CD4-positive, CD25-positive, alpha-beta regulatory T cell (primary cell): ENCODE measurements around the gene STRAP. TPM values are rescaled to one million over a fixed set of nuclear protein-coding genes. Genes with fewer than 3 reads are reported as not detected.
A peak's percentile ranks its signal among the peaks of the same experiment; 100 is the strongest.

Experiments used
- ATAC-seq, 2 donors: fragments of 150-1000 bp; cut with Tn5 transposase; one replicate each; pipeline ENCODE4 v1.10.0; 2021; ENCODE audit warnings: low read depth in 2 of 2, moderate number of reproducible peaks in 2 of 2, moderate library complexity in 1 of 2
- DNase-seq, 3 donors: peaks; one replicate each; pipeline versions ENCODE4 v3.0.0 to v3.0.0-alpha.2; 2012 to 2022; ENCODE audit warnings: mixed read lengths in 1 of 3
- H3K27ac ChIP-seq: one replicate; pipeline ENCODE4 v1.7.0; 2013; ENCODE audit warnings: mild to moderate bottlenecking, low read length; ENCODE audit not compliant: insufficient read depth, poor library complexity, severe bottlenecking
- H3K27me3 ChIP-seq: one replicate; pipeline ENCODE4 v1.7.0; 2013; ENCODE audit warnings: low read length; ENCODE audit not compliant: control insufficient read depth, insufficient read depth
- H3K36me3 ChIP-seq: one replicate; pipeline ENCODE4 v1.7.0; 2013; ENCODE audit warnings: mild to moderate bottlenecking, low read length, moderate library complexity; ENCODE audit not compliant: control insufficient read depth, insufficient read depth
- H3K4me1 ChIP-seq: 2 replicates; pipeline ENCODE4 v1.7.0; 2013; ENCODE audit warnings: mild to moderate bottlenecking, low read length; ENCODE audit not compliant: insufficient read depth, control insufficient read depth, poor library complexity, severe bottlenecking
- H3K4me3 ChIP-seq: one replicate; pipeline ENCODE4 v1.7.0; 2013; ENCODE audit warnings: low read depth, mild to moderate bottlenecking, low read length, moderate library complexity
- H3K9me3 ChIP-seq, 2 experiments: 1 replicate in 1 of 2; 2 replicates in 1 of 2; pipeline ENCODE4 v1.7.0; 2013; ENCODE audit warnings: low read length in 2 of 2, mild to moderate bottlenecking in 1 of 2, moderate library complexity in 1 of 2; ENCODE audit not compliant: control insufficient read depth in 2 of 2
- H3K27ac Mint-ChIP-seq, 3 donors: one replicate each; pipeline ENCODE4 v1.8.0; 2020 to 2022; ENCODE audit warnings: mild to moderate bottlenecking in 3 of 3, mixed read lengths in 3 of 3, moderate library complexity in 2 of 3
- H3K27me3 Mint-ChIP-seq: one replicate; pipeline ENCODE4 v1.8.0; 2022; ENCODE audit warnings: mild to moderate bottlenecking, mixed read lengths
- H3K36me3 Mint-ChIP-seq: one replicate; pipeline ENCODE4 v1.8.0; 2020; ENCODE audit warnings: mixed read lengths
- H3K4me1 Mint-ChIP-seq, 4 donors: one replicate each; pipeline ENCODE4 v1.8.0; 2020 to 2022; ENCODE audit warnings: mixed read lengths in 4 of 4, mild to moderate bottlenecking in 1 of 4
- H3K4me3 Mint-ChIP-seq, 4 donors: one replicate each; pipeline ENCODE4 v1.8.0; 2020 to 2022; ENCODE audit warnings: mild to moderate bottlenecking in 4 of 4, mixed read lengths in 4 of 4, moderate library complexity in 3 of 4
- H3K9me3 Mint-ChIP-seq, 7 donors: one replicate each; pipeline ENCODE4 v1.8.0; 2020 to 2022; ENCODE audit warnings: mixed read lengths in 7 of 7, mild to moderate bottlenecking in 3 of 7, moderate library complexity in 2 of 7
- polyA plus RNA-seq, 4 donors: library from polyadenylated mRNA; unstranded; fragments of 300-500 nt; fragmentation: Illumina TruSeq; gene quantifications; one replicate each; pipeline ENCODE4 v1.2.3, GENCODE V29; 2021
- total RNA-seq: library from RNA; stranded (reverse); gene quantifications from one replicate; pipeline ENCODE4 v1.2.3, GENCODE V29; 2022

STRAP gene
- total and polyA plus RNA-seq, 5 donors from 2014 or later: 106 to 130 (median 116) TPM

DNA sequence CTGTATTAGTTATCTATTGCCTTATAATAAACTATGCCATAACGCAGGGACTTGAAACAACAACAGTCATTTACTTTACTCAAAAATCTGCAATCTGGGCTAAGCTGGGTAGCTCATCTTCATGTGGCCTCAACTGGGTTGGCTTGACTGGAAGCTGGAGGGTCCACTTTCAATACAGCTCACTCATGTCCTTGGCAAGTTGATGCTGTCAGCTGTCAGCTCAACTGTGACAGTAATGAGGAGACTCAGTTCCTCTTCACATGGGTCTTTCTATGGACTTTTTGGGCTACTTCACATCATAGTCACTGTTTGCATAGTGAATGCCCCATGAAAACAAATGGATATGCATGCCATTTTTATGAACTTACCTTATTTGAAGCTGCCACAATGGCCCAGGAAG lies 33.6 kb upstream of the STRAP start:
- Histone ChIP-seq H3K9me3 (no peaks in the 10 kb centered on the region), H3K4me1 (no peaks in the 10 kb centered on the region), H3K27ac (no peak overlapping the region), H3K27me3 (no peaks in the 10 kb centered on the region), H3K4me3 (no peak overlapping the region), H3K36me3 (no peaks in the 10 kb centered on the region)
- peaks cover 17% of the 10 kb centered on the region for H3K27me3 Mint-ChIP-seq
- no peak overlapping the region for H3K4me3 Mint-ChIP-seq
- no peaks in the 10 kb centered on the region for H3K4me1 Mint-ChIP-seq
- H3K9me3 Mint-ChIP-seq: no peaks in the 10 kb centered on the region
- H3K36me3 Mint-ChIP-seq: no peaks in the 10 kb centered on the region
- ATAC-seq (no peak), DNase-seq (no peak)
- H3K27ac Mint-ChIP-seq: no peak overlapping the region

DNA sequence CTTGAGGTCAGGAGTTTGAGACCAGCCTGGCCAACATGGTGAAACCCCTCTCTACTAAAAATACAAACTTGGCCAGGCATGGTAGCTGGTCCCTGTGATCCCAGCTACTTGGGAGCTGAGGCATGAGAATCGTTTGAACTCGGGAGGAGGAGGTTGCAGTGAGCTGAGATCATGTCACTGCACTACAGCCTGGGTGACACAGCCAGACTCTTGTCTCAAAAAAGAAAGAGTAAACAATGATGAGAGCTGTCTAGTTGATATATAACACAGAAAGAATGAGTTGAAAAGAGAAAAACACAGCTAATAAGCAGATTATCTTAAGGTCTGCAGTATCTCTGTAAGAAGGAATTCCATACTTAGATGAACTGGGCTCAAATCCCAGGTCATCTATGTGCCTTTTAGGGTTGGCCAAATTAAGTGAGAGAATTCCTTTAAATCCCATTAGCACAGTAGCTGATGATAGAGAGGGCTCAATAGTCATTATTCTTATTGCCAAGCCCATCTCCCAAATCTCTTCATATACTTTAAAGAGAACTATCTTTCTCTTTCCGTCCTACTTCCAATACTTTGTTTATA lies 31.1 kb upstream of the STRAP start:
- no peak for ATAC-seq
- Mint-ChIP-seq H3K4me3 (no peak overlapping the region), H3K27me3 (peaks cover 12% of the 10 kb centered on the region), H3K27ac (peak overlapping the region in 1 of 3 donors; percentile 16), H3K4me1 (no peaks in the 10 kb centered on the region), H3K9me3 (no peaks in the 10 kb centered on the region), H3K36me3 (no peaks in the 10 kb centered on the region)
- H3K36me3 ChIP-seq: no peaks in the 10 kb centered on the region
- no peak overlapping the region for H3K4me3 ChIP-seq
- no peak overlapping the region for H3K27ac ChIP-seq
- DNase-seq: no peak
- H3K27me3 ChIP-seq: peaks cover 3% of the 10 kb centered on the region
- no peaks in the 10 kb centered on the region for H3K4me1 ChIP-seq
- H3K9me3 ChIP-seq: no peaks in the 10 kb centered on the region

DNA sequence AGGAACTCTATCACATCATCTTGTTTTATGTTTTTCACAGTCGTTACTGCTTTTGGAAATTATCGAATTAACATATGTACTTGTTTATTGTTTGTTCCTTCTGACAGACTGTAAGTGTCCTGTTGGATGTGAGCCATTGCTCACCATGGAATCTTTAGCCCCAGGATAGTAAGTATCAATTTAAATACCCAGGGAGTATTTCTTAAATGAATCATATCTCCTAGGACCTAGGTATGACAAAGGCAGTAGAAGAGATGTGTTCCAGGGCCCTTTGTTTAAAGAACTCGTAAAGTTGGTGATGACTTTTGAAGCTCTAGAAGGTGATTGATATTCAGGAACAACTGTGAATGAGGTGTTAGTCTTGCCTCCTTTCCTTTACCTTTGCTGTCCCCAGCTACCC lies 30.3 kb upstream of the STRAP start:
- H3K9me3 Mint-ChIP-seq: no peaks in the 10 kb centered on the region
- H3K27ac Mint-ChIP-seq: no peak overlapping the region
- H3K36me3 ChIP-seq: no peaks in the 10 kb centered on the region
- H3K36me3 Mint-ChIP-seq: no peaks in the 10 kb centered on the region
- no peak overlapping the region for H3K27ac ChIP-seq
- no peak overlapping the region for H3K4me3 Mint-ChIP-seq
- no peaks in the 10 kb centered on the region for H3K9me3 ChIP-seq
- peaks cover 3% of the 10 kb centered on the region for H3K27me3 ChIP-seq
- no peaks in the 10 kb centered on the region for H3K4me1 ChIP-seq
- H3K4me3 ChIP-seq: no peak overlapping the region
- peaks cover 16% of the 10 kb centered on the region for H3K27me3 Mint-ChIP-seq
- ATAC-seq (no peak), DNase-seq (no peak)
- H3K4me1 Mint-ChIP-seq: no peaks in the 10 kb centered on the region

DNA sequence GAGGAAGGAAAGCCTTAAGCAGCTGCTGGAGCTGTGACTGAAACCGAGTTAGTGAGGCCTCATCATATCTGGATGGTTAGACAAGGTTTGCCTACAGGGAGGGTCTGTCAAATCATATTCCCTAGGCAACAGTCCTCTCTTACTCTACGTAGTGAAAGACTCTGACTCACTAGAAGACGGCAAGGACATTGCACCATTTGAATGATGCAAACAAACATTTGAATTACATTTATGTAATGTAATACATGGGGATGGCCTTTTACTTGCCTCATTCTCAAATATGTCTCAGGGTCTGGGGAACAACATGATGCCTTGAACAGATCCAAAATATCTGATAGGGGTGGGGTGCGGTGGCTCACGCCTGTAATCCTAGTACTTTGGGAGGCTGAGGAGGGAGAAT lies 29.8 kb upstream of the STRAP start:
- Histone ChIP-seq H3K27ac (no peak overlapping the region), H3K4me3 (no peak overlapping the region), H3K9me3 (no peaks in the 10 kb centered on the region), H3K27me3 (peaks cover 3% of the 10 kb centered on the region), H3K36me3 (no peaks in the 10 kb centered on the region), H3K4me1 (no peaks in the 10 kb centered on the region)
- DNase-seq (no peak), ATAC-seq (no peak)
- Mint-ChIP-seq H3K4me1 (no peaks in the 10 kb centered on the region), H3K27ac (no peak overlapping the region), H3K4me3 (no peak overlapping the region), H3K36me3 (no peaks in the 10 kb centered on the region), H3K27me3 (peaks cover 20% of the 10 kb centered on the region), H3K9me3 (no peaks in the 10 kb centered on the region)

DNA sequence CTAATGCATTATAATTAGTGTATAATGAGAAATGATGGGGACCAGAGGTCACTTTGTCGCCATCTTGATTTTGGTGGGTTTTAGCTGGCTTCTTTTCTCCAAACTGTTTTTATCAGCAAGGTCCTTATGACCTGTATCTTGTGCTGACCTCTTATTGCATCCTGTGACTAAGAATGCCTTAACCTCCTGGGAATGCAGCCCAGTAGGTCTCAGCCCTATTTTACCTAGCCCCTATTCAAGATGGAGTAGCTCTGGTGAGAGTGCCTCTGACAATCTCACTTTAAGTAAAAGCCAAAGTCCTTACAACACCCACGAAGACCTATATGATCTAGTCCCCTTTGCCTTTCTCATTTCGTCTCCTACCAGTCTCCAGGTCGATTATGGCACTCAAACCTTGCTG lies 28.3 kb upstream of the STRAP start:
- Histone ChIP-seq H3K4me1 (no peaks in the 10 kb centered on the region), H3K36me3 (no peaks in the 10 kb centered on the region), H3K27ac (no peak overlapping the region), H3K4me3 (no peak overlapping the region), H3K9me3 (no peaks in the 10 kb centered on the region), H3K27me3 (peaks cover 3% of the 10 kb centered on the region)
- no peak overlapping the region for H3K27ac Mint-ChIP-seq
- no peaks in the 10 kb centered on the region for H3K36me3 Mint-ChIP-seq
- ATAC-seq (no peak), DNase-seq (no peak)
- no peaks in the 10 kb centered on the region for H3K4me1 Mint-ChIP-seq
- H3K4me3 Mint-ChIP-seq: no peak overlapping the region
- no peaks in the 10 kb centered on the region for H3K9me3 Mint-ChIP-seq
- peaks cover 25% of the 10 kb centered on the region for H3K27me3 Mint-ChIP-seq

DNA sequence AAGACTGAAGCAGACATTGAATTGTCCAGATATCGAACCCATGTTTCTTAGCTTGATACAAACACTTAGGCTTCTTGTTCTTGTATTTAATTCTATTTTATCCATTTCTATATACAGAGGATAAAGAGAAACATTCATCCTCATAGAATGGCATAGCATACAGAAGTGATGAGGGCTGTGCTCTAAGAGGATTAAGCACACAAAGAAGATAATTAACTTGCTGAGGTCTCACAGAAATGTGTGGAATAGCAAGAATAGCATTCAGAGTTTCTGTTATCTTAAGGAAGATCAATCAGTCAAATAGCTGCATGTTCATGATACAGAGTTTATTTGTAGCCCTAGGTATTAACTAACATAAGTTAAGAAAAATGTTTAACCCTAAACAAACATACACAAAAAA lies 27.3 kb upstream of the STRAP start:
- H3K27me3 Mint-ChIP-seq: peaks cover 29% of the 10 kb centered on the region
- H3K4me1 Mint-ChIP-seq: no peaks in the 10 kb centered on the region
- no peak for DNase-seq
- no peaks in the 10 kb centered on the region for H3K9me3 Mint-ChIP-seq
- ATAC-seq: no peak
- H3K4me3 Mint-ChIP-seq: no peak overlapping the region
- Histone ChIP-seq H3K9me3 (no peaks in the 10 kb centered on the region), H3K27ac (no peak overlapping the region), H3K4me1 (no peaks in the 10 kb centered on the region), H3K27me3 (peaks cover 3% of the 10 kb centered on the region), H3K36me3 (no peaks in the 10 kb centered on the region), H3K4me3 (no peak overlapping the region)
- no peaks in the 10 kb centered on the region for H3K36me3 Mint-ChIP-seq
- H3K27ac Mint-ChIP-seq: no peak overlapping the region

DNA sequence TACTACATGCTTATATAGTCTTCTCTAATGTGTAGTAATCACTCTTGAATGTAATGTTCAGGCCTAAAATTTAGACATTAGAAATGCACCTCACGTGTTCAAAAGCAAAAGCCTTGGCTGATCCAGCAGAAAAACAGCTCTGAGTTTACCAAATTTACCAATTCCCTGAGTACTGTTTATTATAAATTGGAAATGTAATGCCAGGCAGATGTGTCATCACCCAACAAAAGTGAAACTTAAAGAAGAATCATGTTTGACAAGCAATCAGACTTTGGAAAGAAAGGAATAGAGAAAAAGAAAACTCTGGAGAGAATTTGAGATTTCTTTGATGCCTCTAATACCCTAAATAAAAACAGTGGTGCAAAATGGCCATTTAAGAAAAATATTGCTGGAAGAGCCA lies 26.5 kb upstream of the STRAP start:
- Mint-ChIP-seq H3K27me3 (peaks cover 29% of the 10 kb centered on the region), H3K9me3 (no peaks in the 10 kb centered on the region), H3K4me3 (no peak overlapping the region), H3K36me3 (no peaks in the 10 kb centered on the region), H3K27ac (no peak overlapping the region), H3K4me1 (no peaks in the 10 kb centered on the region)
- Histone ChIP-seq H3K27me3 (peaks cover 3% of the 10 kb centered on the region), H3K9me3 (no peaks in the 10 kb centered on the region), H3K36me3 (no peaks in the 10 kb centered on the region), H3K27ac (no peak overlapping the region), H3K4me3 (no peak overlapping the region), H3K4me1 (no peaks in the 10 kb centered on the region)
- DNase-seq (no peak), ATAC-seq (no peak)

DNA sequence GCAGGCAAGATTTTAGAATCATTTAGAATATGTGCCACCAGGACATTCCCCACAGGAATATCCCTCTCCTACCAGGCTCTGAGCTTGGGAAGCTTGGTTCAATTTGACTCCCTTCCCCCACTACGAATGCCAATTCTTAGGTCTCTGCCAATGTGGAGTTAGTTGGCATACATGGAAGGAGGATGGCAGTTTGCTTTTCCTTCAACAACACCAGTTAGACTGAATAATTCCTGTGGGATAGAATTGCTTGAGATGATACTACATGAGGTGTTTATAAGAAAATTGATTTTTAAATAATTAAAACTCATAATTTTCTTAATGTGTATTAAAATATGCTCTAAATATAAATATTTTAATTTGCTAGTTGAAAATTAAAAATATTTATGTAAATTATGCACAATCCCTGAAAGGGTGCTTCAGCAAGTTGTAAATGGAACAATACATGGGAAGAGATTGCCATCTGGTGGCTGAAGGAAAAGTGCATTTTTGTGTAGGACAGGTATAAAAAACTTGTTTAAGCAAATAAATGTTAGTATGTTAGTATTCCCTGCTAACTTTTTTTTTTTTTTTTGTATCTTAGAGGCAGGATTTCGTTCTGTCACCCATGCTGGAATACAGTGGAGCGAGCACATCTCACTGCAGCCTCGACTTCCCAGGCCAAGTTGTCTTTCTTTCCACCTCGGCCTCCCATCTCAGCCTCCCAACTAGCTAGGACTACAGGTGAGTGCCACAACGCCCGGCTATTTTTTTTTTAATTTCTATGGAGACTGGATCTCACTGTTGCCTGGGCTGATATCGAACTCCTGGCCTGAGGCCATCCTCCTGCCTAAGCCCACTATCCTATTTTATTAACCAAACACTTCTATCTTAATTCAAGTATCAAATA lies 25.8 kb upstream of the STRAP start:
- no peaks in the 10 kb centered on the region for H3K36me3 ChIP-seq
- H3K9me3 ChIP-seq: no peaks in the 10 kb centered on the region
- H3K4me1 Mint-ChIP-seq: no peaks in the 10 kb centered on the region
- H3K9me3 Mint-ChIP-seq: no peaks in the 10 kb centered on the region
- H3K4me3 Mint-ChIP-seq: no peak overlapping the region
- H3K27me3 Mint-ChIP-seq: peaks cover 29% of the 10 kb centered on the region
- H3K4me3 ChIP-seq: no peak overlapping the region
- peak in 1 of 2 donors; percentile 34 for ATAC-seq
- no peaks in the 10 kb centered on the region for H3K36me3 Mint-ChIP-seq
- H3K27me3 ChIP-seq: peaks cover 3% of the 10 kb centered on the region
- peak; percentile 31 to 75 (median 62) for DNase-seq
- no peaks in the 10 kb centered on the region for H3K4me1 ChIP-seq
- H3K27ac ChIP-seq: no peak overlapping the region
- H3K27ac Mint-ChIP-seq: no peak overlapping the region
